DND-41 (cell line): ENCODE results near the gene ADRA2B.

Source experiments
- ATAC-seq: fragments of 200-7000 bp; cut with Tn5 transposase; 3 replicates; pipeline ENCODE4 v1.9.1; 2021; ENCODE audit warnings: low read depth; ENCODE audit not compliant: insufficient read depth
- DNase-seq: peaks from one replicate; pipeline ENCODE4 v3.0.0-alpha.2; 2020
- H2AFZ ChIP-seq: 2 replicates; pipeline ENCODE4 v1.6.0; 2012; ENCODE audit warnings: low read depth, low read length
- H3K27ac ChIP-seq: 2 replicates; pipeline ENCODE4 v1.5.1; 2012; ENCODE audit warnings: low read length, inconsistent platforms
- H3K27me3 ChIP-seq: fragments of 200-600 bp; sonication (generic); 2 replicates; pipeline ENCODE4 v1.6.0; 2012; ENCODE audit warnings: low read length, mild to moderate bottlenecking, inconsistent platforms; ENCODE audit not compliant: insufficient read depth, poor library complexity
- H3K36me3 ChIP-seq: 2 replicates; pipeline ENCODE4 v1.5.1; 2012; ENCODE audit warnings: low read length, inconsistent platforms; ENCODE audit not compliant: insufficient read depth
- H3K4me1 ChIP-seq: 2 replicates; pipeline ENCODE4 v1.5.1; 2012; ENCODE audit warnings: mild to moderate bottlenecking, low read length; ENCODE audit not compliant: insufficient read depth
- H3K4me2 ChIP-seq: 2 replicates; pipeline ENCODE4 v1.6.0; 2012; ENCODE audit warnings: mild to moderate bottlenecking, moderate library complexity, low read length, inconsistent platforms; ENCODE audit not compliant: insufficient read depth
- H3K4me3 ChIP-seq, 2 experiments: fragments of 200-600 bp in 1 of 2; shearing (Covaris generic) in 1 of 2; 2 replicates each; pipeline ENCODE4 v1.5.1; 2012 to 2016; ENCODE audit warnings: inconsistent platforms in 2 of 2, low read length in 2 of 2, mild to moderate bottlenecking in 2 of 2, low read depth in 1 of 2, moderate library complexity in 1 of 2
- H3K79me2 ChIP-seq: 2 replicates; pipeline ENCODE4 v1.6.0; 2012; ENCODE audit warnings: low read length, inconsistent platforms; ENCODE audit not compliant: insufficient read depth
- H3K9ac ChIP-seq: 2 replicates; pipeline ENCODE4 v1.6.0; 2012; ENCODE audit warnings: low read depth, mild to moderate bottlenecking, inconsistent platforms, low read length, moderate library complexity
- H3K9me3 ChIP-seq: 2 replicates; pipeline ENCODE4 v1.5.1; 2012; ENCODE audit warnings: low read length, moderate library complexity, mild to moderate bottlenecking, inconsistent platforms; ENCODE audit not compliant: insufficient read depth, severe bottlenecking
- H4K20me1 ChIP-seq: 2 replicates; pipeline ENCODE4 v1.6.0; 2012; ENCODE audit warnings: low read length; ENCODE audit not compliant: insufficient read depth
- CTCF ChIP-seq: IDR thresholded peaks from 2 replicates; pipeline ENCODE4 v1.5.1; 2012; ENCODE audit warnings: borderline replicate concordance, low read length, moderate library complexity, mild to moderate bottlenecking; ENCODE audit not compliant: poor library complexity, severe bottlenecking; ENCODE audit errors: extremely low read depth
- EZH2 ChIP-seq: IDR thresholded peaks from 3 replicates; pipeline ENCODE4 v1.6.1; 2012; ENCODE audit warnings: borderline replicate concordance, low read depth, mild to moderate bottlenecking, moderate library complexity, low read length, inconsistent platforms; ENCODE audit not compliant: severe bottlenecking

The ADRA2B gene

GRCh38 chr2:96137321-96138178 is 21.2 kb upstream of the ADRA2B start:
- Histone ChIP-seq H3K9me3 (no peaks in the 10 kb centered on the region), H3K27ac (no peak overlapping the region), H3K9ac (no peak overlapping the region), H2AFZ (no peak overlapping the region), H3K36me3 (no peaks in the 10 kb centered on the region), H3K4me1 (no peaks in the 10 kb centered on the region), H3K4me2 (no peak overlapping the region), H4K20me1 (0 out of 2 replicates have a peak, but pooled peaks cover 1% of the 10 kb centered on the region), H3K79me2 (no peaks in the 10 kb centered on the region), H3K27me3 (no peaks in the 10 kb centered on the region), H3K4me3 (no peak overlapping the region)
- ATAC-seq (no peak), DNase-seq (no peak)
- TF ChIP-seq EZH2 = no peak
- TF ChIP-seq CTCF = no peak

DNA sequence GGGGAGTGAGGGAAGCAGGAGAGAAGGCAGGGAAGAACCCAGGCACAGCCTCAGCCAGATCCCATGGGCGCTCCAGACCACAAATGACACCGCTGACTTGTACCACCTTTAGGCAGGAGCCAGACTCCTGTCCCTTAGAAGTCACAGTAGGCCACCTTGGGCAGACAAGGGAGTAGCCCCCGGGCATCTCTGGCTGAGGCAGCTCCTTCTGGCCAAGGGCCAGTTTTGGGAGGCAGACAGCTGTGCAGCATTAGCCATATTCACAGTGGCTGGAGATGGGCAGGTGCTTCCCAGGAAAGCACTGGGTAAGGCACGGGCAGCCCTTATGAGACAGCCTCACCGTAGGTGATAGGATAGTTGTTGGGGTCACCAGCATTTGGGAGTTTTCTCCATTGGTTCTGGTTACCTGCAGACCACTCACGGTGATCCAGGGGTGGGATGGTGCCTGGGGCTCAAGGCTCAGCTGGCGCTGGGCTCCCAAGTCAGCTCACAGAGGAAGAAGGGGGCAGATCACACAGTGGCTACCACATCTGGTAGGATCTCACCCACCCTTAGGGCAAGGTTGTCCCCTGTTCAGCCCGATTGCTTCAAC is 19.9 kb upstream of the ADRA2B start:
- Histone ChIP-seq H3K27me3 (no peaks in the 10 kb centered on the region), H4K20me1 (0 out of 2 replicates have a peak, but pooled peaks cover 5% of the 10 kb centered on the region), H3K79me2 (no peaks in the 10 kb centered on the region), H2AFZ (no peak overlapping the region), H3K4me3 (no peak overlapping the region), H3K4me1 (no peaks in the 10 kb centered on the region), H3K9me3 (no peaks in the 10 kb centered on the region), H3K9ac (no peak overlapping the region), H3K4me2 (no peak overlapping the region), H3K27ac (no peak overlapping the region), H3K36me3 (no peaks in the 10 kb centered on the region)
- ATAC-seq = no peak
- no peak for DNase-seq
- TF ChIP-seq EZH2 (no peak), CTCF (no peak)

GRCh38 chr2:96135621-96136020 is 19.2 kb upstream of the ADRA2B start:
- Histone ChIP-seq H3K27me3 (peaks cover under 1% of the 10 kb centered on the region), H3K4me3 (no peak overlapping the region), H2AFZ (no peak overlapping the region), H4K20me1 (0 out of 2 replicates have a peak, but pooled peaks cover 5% of the 10 kb centered on the region), H3K9me3 (no peaks in the 10 kb centered on the region), H3K79me2 (no peaks in the 10 kb centered on the region), H3K36me3 (no peaks in the 10 kb centered on the region), H3K9ac (no peak overlapping the region), H3K4me1 (no peaks in the 10 kb centered on the region), H3K27ac (no peak overlapping the region), H3K4me2 (no peak overlapping the region)
- DNase-seq (no peak), ATAC-seq (no peak)
- TF ChIP-seq CTCF (no peak), EZH2 (no peak)
